GM23338 (cell line): ENCODE measurements around the gene ENDOV. TPM values are rescaled to one million over a fixed set of nuclear protein-coding genes. Genes with fewer than 3 reads are reported as not detected.
A peak's percentile ranks its signal among the peaks of the same experiment; 100 is the strongest.

ENCODE experiments used
- ATAC-seq: fragments of 200-7000 bp; cut with Tn5 transposase; 3 replicates; pipeline ENCODE4 v1.9.1; 2020
- DNase-seq: peaks from one replicate; pipeline ENCODE4 v3.0.0-alpha.2; 2015; ENCODE audit warnings: low spot score
- H2AFZ ChIP-seq: fragments of 200-600 bp; sonication (generic); 2 replicates; pipeline ENCODE4 v1.8.0; 2016; ENCODE audit warnings: antibody characterized with exemption, mild to moderate bottlenecking, moderate library complexity
- H3F3A ChIP-seq: fragments of 200-600 bp; sonication (generic); replicated peaks from 2 replicates; pipeline ENCODE4 v1.8.0; 2017; ENCODE audit warnings: antibody characterized with exemption, mixed run types, low read depth
- H3K27ac ChIP-seq: fragments of 200-600 bp; sonication (generic); 2 replicates; pipeline ENCODE4 v1.6.1; 2016; ENCODE audit warnings: low read depth
- H3K27me3 ChIP-seq: fragments of 200-600 bp; sonication (generic); 2 replicates; pipeline ENCODE4 v1.8.0; 2016; ENCODE audit warnings: mild to moderate bottlenecking, mixed run types, moderate library complexity; ENCODE audit not compliant: insufficient read depth
- H3K36me3 ChIP-seq: fragments of 200-600 bp; sonication (generic); 2 replicates; pipeline ENCODE4 v1.8.0; 2016; ENCODE audit warnings: mild to moderate bottlenecking; ENCODE audit not compliant: insufficient read depth
- H3K4me1 ChIP-seq: fragments of 200-600 bp; sonication (generic); 2 replicates; pipeline ENCODE4 v1.8.0; 2016; ENCODE audit warnings: mild to moderate bottlenecking, moderate library complexity; ENCODE audit not compliant: insufficient read depth
- H3K4me2 ChIP-seq: fragments of 200-600 bp; sonication (generic); 2 replicates; pipeline ENCODE4 v1.7.1; 2017; ENCODE audit warnings: mixed run types
- H3K4me3 ChIP-seq: fragments of 200-600 bp; sonication (generic); 2 replicates; pipeline ENCODE4 v1.6.1; 2016; ENCODE audit warnings: mixed run types
- H3K79me2 ChIP-seq: fragments of 200-600 bp; sonication (generic); replicated peaks from 2 replicates; pipeline ENCODE4 v1.8.0; 2017; ENCODE audit warnings: mild to moderate bottlenecking; ENCODE audit not compliant: insufficient read depth
- H3K9me2 ChIP-seq: fragments of 200-600 bp; sonication (generic); 2 replicates; pipeline ENCODE4 v1.8.0; 2017; ENCODE audit not compliant: insufficient read depth
- H4K20me1 ChIP-seq: fragments of 200-600 bp; sonication (generic); replicated peaks from 2 replicates; pipeline ENCODE4 v1.8.0; 2017; ENCODE audit warnings: mild to moderate bottlenecking; ENCODE audit not compliant: insufficient read depth
- H3K27ac Mint-ChIP-seq: 2 replicates; pipeline ENCODE4 v1.8.0; 2020; ENCODE audit warnings: inconsistent platforms, mild to moderate bottlenecking, moderate library complexity, mixed read lengths
- H3K27me3 Mint-ChIP-seq: 3 replicates; pipeline ENCODE4 v1.8.0; 2022; ENCODE audit warnings: low read depth, mild to moderate bottlenecking, moderate library complexity, mixed read lengths, inconsistent platforms; ENCODE audit not compliant: insufficient read depth, poor library complexity
- H3K36me3 Mint-ChIP-seq: 3 replicates; pipeline ENCODE4 v1.8.0; 2021; ENCODE audit warnings: low read depth, mild to moderate bottlenecking, inconsistent platforms, moderate library complexity, mixed read lengths
- H3K4me1 Mint-ChIP-seq: 3 replicates; pipeline ENCODE4 v1.8.0; 2020; ENCODE audit warnings: mild to moderate bottlenecking, inconsistent platforms, mixed read lengths
- H3K4me3 Mint-ChIP-seq: 3 replicates; pipeline ENCODE4 v1.8.0; 2021; ENCODE audit warnings: moderate library complexity, mild to moderate bottlenecking, inconsistent platforms, mixed read lengths
- H3K9me3 Mint-ChIP-seq: 3 replicates; pipeline ENCODE4 v1.8.0; 2020; ENCODE audit warnings: moderate library complexity, mild to moderate bottlenecking, inconsistent platforms, mixed read lengths
- CREB1 ChIP-seq: fragments of 250-450 bp; sonication (Bioruptor Pico); IDR thresholded peaks from 2 replicates; pipeline ENCODE4 v1.5.0; 2020; ENCODE audit warnings: low read depth, mild to moderate bottlenecking, moderate library complexity
- ETS1 ChIP-seq: IDR thresholded peaks from 2 replicates; pipeline ENCODE4 v1.6.1; 2016; ENCODE audit warnings: antibody characterized with exemption
- EZH2 ChIP-seq: fragments of 200-600 bp; sonication (generic); IDR thresholded peaks from one replicate; pipeline ENCODE4 v1.8.0; 2017; ENCODE audit warnings: antibody characterized with exemption, mild to moderate bottlenecking, low read depth; ENCODE audit not compliant: unreplicated experiment
- JUNB ChIP-seq: IDR thresholded peaks from one replicate; pipeline ENCODE4 v1.6.1; 2016; ENCODE audit warnings: antibody characterized with exemption; ENCODE audit not compliant: unreplicated experiment
- NANOG ChIP-seq: IDR thresholded peaks from 2 replicates; pipeline ENCODE4 v1.6.1; 2016; ENCODE audit warnings: antibody characterized with exemption, borderline replicate concordance
- POLR2AphosphoS5 ChIP-seq: IDR thresholded peaks from 2 replicates; pipeline ENCODE4 v1.6.1; 2016; ENCODE audit warnings: antibody characterized with exemption, low read depth
- REST ChIP-seq: IDR thresholded peaks from one replicate; pipeline ENCODE4 v1.6.1; 2018; ENCODE audit warnings: antibody characterized with exemption; ENCODE audit not compliant: unreplicated experiment
- ZNF462 ChIP-seq: fragments of 250-450 bp; sonication (Bioruptor Pico); IDR thresholded peaks from 2 replicates; pipeline ENCODE4 v1.5.0; 2020; ENCODE audit warnings: mild to moderate bottlenecking, moderate library complexity
- polyA plus RNA-seq: library from polyadenylated mRNA; unstranded; fragments of >200 nt; fragmentation: Nextera tagmentation; extraction: Ambion mirVana; gene quantifications from 2 replicates; pipeline ENCODE4 v1.2.1, GENCODE V29; 2016
- total RNA-seq: library from RNA; depleted of rRNA; stranded (reverse); fragments of >200 nt; shearing (Covaris generic); gene quantifications from 2 replicates; pipeline ENCODE4 v1.2.3, GENCODE V29; 2014

Gene ENDOV
- total and polyA plus RNA-seq, 2 experiments from 2014 or later, result 11.5 to 16.1 TPM

GRCh38 chr17:80416260-80416939, 1.4 kb downstream of the ENDOV start:
- H3K27me3 Mint-ChIP-seq, result peaks cover 24% of the 10 kb centered on the region
- Histone ChIP-seq H3K9me2 (no peaks in the 10 kb centered on the region), H3K4me3 (peak overlapping the region; percentile 93), H3K79me2 (0 out of 2 replicates have a peak, but pooled peaks cover 2% of the 10 kb centered on the region), H3K4me2 (peak overlapping the region; percentile 98), H3K4me1 (peaks cover 3% of the 10 kb centered on the region; the same call in 1 of the 2 replicates), H3F3A (0 out of 2 replicates have a peak, but pooled peaks cover 3% of the 10 kb centered on the region), H2AFZ (no peak overlapping the region), H3K27ac (no peak overlapping the region), H3K36me3 (no peaks in the 10 kb centered on the region), H3K27me3 (peaks cover 13% of the 10 kb centered on the region), H4K20me1 (peaks cover 4% of the 10 kb centered on the region; the same call in 1 of the 2 replicates)
- DNase-seq, result no peak
- peaks cover 4% of the 10 kb centered on the region; the same call in 2 of the 3 replicates for H3K36me3 Mint-ChIP-seq
- ATAC-seq, result no peak
- no peaks in the 10 kb centered on the region; the same call in 2 of the 3 replicates for H3K9me3 Mint-ChIP-seq
- H3K4me1 Mint-ChIP-seq, result peaks cover 10% of the 10 kb centered on the region
- H3K27ac Mint-ChIP-seq, result no peak overlapping the region
- peak overlapping the region; percentile 91 for H3K4me3 Mint-ChIP-seq
- TF ChIP-seq POLR2AphosphoS5, result no peak
- TF ChIP-seq ZNF462 (CRISPR knock-in tag), result no peak
- TF ChIP-seq REST, result no peak
- no peak for TF ChIP-seq EZH2
- TF ChIP-seq ETS1, result no peak
- TF ChIP-seq JUNB, result no peak
- TF ChIP-seq NANOG, result no peak
- no peak for TF ChIP-seq CREB1 (CRISPR knock-in tag)
